ENCODE data around the gene CABP4.
"Not testable (repeated sequence)": the region's sequence is repeated elsewhere in the genome, so short reads cannot be mapped to it uniquely, and the experiment has no call there.

Gene CABP4

DNA sequence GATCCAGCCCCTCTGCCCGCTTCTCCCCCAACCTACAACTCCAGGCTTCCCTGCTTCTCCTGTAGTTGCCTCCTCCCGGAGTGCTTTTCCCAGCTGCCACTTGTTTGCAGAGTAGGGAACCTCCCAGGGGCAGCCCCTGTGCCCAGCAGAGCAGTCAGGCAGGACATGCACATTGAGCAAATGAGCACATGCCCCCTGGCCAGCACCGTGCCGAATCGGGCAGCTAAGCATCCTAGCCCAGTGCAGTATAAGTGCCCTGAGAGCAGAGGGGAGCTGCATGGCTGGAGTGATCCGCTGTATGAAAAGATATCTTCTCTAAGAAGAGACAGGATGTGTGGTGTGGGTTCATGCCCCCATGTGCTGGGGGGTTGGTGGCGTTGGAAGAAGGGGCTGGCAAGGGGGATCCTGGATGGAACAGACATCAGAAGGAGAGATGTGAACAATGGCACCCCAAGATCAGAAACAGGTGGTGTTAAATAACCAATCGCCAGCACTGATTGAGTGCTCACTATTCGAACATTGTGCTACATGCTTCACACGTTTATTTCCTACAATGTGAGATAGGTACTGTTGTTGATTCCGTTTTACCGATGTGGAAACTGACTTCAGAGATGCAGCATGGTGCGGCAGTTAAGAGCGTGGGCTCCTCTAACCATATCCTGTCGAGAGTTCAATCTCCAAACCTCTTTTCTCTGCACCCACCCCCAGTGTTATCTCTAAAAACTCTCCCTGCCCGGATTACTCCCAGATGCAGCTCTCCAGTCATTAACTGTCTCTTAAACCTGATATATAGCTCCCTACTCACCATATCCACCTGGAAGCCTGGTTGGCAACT is 28.9 kb downstream of the CABP4 start:
- DNase-seq = no peak

DNA sequence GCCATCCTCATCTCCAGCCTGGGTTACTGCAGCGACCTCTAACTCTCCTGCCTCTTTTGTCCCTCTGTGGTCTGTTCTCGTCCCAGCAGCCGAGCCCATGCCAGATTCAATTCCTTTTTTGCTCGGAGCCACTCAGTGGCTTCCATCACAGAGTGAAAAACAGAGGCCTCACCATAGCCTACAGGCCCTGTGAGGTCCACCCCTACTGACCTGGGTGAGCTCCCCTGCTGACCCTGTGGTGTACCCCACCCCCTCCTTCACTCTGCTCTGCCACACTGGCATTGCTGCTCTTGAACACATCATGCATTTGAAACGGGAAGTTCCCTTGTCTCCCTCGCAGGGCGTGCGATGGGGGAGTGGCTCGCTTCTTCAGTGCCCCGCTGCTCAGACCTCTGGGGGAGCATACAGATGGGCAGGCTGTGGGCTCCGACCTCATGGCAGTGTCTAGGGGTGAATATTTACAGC is 29.7 kb downstream of the CABP4 start:
- no peak for DNase-seq

DNA sequence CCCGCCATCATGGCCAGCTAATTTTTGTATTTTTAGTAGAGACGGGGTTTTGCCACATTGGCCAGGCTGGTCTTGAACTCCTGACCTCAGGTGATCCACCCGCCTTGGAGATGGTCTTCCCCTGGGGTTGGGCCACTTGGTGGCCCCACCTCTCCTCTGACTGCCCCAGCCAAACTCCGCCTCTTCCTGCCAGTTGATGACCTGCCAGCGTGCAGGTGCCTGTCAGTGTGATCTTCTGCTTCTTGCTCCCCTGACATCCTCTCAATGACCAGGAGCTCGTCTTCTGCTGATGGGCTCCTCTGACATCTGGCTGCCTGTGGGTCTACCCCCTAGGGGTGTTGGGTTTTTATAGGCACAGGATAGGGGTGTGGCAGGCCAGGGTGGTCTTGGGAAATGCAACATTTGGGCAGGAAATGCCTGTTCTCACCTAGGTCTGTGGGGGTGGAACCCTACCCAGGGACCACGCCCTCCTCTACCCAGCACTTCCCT is 30.8 kb downstream of the CABP4 start:
- not testable (repeated sequence) for DNase-seq

GRCh38 chr11:67486481-67487195 is 31.5 kb downstream of the CABP4 start:
- DNase-seq = no peak

- DNase-seq = no peak
Observed at GRCh38 chr11:67489203-67489884, 34.2 kb downstream of the CABP4 start.

- DNase-seq = no peak
Observed at GRCh38 chr11:67489885-67490726, 35.0 kb downstream of the CABP4 start.

GRCh38 chr11:67490727-67491065 is 35.5 kb downstream of the CABP4 start:
- DNase-seq = no peak

DNA sequence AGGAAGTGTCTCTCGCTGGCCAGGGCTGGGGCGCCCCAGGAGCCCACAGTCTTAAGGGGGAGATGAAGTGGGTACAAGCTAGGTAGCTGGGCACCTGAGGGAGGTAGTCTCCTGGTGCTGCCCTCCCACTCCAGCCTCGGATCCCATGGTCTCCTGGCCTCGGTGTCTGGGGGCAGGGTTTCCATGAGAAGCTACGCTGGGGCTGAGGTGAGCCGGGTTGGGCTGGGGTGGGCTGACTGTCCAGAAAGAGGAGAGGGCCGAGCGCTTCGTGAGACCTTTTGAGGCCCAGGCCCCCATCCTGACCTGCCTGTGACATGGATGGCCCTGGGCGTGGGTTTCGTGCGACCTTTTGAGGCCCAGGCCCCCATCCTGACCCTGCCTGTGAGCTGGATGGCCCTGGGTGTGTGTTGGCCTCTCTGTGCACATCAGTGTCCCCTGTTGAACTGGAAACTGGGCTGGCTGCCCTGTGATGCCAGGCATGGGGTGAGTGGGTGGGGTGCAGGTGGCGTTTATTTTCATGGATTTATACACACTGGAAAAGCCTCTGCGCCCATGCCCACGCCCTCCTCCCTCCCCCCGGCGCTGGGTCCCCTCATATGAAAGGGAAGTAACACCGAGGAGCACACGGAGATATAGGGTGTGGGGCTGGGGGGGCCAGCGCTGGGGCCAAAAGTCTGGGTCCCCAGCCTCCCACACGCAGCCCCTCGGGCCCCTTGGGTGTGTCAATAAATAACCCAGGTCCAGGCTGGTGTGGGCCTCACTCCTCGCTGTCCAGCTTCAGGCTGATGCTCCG is 36.3 kb downstream of the CABP4 start:
- no peak for DNase-seq

DNA sequence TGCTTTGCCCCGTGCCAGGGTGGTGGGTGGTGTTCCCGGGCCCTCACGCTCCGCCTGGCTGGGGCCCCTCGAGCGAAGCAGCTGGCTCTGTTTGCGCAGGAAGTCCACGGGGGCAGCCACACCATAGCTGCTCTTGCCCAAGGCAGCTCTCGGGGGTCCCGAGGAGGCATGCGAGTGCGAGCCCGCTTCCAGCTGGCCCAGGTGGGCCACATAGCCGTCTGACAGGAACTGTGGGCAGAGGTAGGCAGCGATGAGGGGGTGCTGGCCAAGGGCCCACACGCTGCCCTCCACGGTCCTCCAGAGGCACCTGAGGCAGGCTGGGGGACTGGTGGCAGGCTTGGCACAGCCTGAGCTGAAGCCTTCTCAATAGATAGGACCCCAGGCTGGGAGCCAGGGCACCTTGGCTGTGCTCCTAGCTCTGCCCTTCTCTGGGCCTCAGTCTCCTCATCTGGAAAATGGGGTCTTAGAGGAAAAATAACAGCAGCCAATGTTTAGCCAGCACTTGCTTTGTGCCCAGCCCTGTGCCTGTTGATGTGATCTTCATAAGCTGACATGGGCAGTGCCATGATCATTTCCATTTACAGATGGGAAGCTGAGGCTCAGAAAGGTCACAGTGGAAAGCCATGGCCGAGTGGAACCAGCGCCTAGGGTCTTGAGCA is 37.0 kb downstream of the CABP4 start:
- no peak for DNase-seq

DNA sequence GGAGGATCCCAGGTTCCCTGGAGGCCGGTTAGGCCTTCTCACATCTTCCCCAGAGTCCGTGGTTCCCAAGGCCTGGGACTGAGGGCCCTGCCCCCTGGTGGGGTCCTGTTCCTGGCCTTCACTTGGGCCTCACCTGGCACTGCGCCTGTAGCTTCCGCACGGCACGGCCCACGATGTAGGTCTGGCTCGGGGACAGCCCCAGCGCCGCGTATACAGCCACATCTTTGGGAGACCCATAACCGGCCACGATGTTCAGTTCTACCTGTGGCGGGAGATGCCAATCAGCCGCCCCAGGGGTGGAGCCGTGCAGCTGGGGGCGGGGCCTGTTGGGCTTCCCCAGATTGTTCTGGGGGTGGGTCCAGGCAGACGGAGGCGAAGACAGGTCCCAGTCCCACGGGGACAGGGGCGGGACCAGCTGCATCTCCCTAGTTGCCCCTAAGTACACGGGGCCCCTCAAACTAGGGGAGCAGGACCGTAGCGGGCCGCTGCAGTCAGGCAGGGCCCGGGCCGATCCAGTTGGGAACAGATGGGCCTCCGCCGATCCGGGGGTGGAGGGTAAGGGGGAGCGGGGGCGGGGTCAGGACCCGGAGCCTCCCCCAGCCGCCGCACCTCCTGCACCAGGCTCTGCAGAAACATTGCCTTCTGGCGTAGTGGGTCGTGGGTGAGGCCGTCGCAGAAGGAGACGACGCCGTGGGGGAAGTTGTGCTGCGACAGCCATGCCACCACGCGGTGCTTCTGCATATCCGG is 37.8 kb downstream of the CABP4 start:
- no peak for DNase-seq

GRCh38 chr11:67493548-67494370 is 38.6 kb downstream of the CABP4 start:
- DNase-seq = no peak

- DNase-seq = no peak
Observed at GRCh38 chr11:67494371-67495233, 39.4 kb downstream of the CABP4 start.

GRCh38 chr11:67495234-67496005 is 40.3 kb downstream of the CABP4 start:
- no peak for DNase-seq

DNA sequence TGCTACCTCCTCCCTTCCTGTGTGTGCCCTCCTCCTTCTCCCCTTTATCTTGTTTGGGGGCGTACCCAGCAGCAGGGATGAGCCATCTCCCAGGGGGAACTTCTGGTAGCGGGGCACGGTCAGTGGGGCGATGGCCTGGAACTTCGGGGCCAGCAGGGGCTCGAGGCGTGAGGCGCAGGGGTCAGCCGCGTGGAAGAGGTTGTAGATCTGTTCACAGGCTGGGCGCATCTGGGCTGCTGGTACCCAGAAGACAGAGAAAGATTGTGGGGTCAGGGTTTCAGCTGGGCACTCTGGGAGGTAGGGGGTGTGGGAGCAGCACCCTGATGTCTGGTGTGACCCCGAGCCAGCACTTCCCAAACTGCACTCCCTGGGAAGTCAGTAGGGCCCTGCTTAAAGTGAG is 41.0 kb downstream of the CABP4 start:
- DNase-seq = no peak

DNA sequence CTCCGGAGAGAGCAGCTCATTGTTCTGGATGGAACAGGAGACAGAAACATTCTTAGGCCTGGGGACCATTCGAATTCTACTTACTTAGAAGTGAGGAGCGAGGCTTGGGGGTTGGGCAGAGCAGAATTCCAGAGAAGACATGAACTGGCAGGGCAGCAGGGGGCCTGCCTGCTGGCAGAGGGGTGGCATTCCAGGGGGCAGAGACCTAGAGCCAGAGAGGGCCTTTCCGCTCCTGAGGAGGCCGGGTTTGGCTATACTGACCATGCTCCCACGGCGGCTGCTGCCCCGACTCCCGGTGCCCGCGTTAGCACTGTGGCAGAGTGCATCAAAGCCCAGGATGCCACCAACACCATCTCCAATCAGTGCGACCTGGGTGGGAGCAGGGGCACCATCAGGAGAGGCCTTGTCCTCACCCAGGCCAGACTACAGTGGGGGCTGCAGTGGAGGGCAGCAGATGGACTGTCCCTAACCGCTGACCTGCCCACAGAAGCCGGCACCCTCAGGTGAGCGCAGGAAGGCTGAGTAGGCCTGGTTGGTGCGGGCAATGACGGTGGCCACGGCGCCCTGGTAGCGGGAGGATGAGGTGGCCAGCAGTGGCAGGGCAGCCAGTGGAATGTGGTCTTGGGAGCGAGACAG is 42.6 kb downstream of the CABP4 start:
- no peak for DNase-seq

GRCh38 chr11:67498544-67498972 is 43.4 kb downstream of the CABP4 start:
- no peak for DNase-seq

DNA sequence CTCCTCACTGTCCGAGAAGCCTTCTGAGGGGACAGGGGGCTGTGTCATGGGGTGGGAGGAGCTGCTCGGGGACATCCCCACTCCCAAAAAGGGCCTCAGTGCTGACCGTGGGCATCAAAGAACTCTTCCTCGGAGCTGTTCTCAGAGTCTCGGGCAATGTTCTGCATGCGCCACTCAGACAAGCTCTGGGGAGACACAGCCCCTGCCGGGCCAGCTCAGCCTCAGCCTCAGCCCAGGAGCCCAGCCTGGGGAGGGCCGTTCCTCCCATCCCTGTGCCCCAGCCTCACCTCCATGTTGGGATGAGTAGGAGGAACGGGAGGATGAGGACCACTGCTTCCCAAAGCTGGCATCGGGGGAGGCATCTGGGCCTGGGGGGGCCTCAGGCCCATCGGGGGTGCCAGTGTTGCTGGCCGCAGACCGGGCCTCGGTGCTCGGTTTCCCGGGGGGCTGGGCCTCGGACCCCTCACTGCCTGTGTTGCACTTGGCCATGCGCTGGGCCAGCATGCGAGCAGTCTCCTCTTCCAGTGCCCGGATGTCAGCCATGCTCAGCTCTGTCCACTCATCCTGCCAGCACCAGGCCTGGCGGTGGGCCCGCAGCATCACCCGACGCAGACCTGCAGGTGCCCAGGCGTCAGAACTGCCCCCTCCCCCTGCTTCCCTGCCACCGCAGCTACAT is 44.8 kb downstream of the CABP4 start:
- no peak for DNase-seq

Measured in NCI-H1436 (cell line).